Right cardiac atrium (tissue), 5 donors: ENCODE results near the gene MMP19. TPM values are rescaled to one million over a fixed set of nuclear protein-coding genes. Genes with fewer than 3 reads are reported as not detected.

Experiments
- ATAC-seq, 2 donors: fragments of 200-7000 bp; cut with Tn5 transposase; one replicate each; pipeline versions ENCODE4 v1.8.0 to v1.9.1; 2020; ENCODE audit warnings: moderate library complexity in 2 of 2, mild to moderate bottlenecking in 1 of 2
- DNase-seq, 3 donors: peaks; one replicate each; pipeline ENCODE4 v3.0.0-alpha.2; 2020
- H3K27ac ChIP-seq: one replicate; pipeline ENCODE4 v1.5.1; 2013; ENCODE audit warnings: mild to moderate bottlenecking, low read length, control low read depth, moderate library complexity
- H3K27me3 ChIP-seq: one replicate; pipeline ENCODE4 v1.6.1; 2013; ENCODE audit not compliant: control insufficient read depth, insufficient read depth
- H3K4me1 ChIP-seq: one replicate; pipeline ENCODE4 v1.6.1; 2013; ENCODE audit warnings: low read length; ENCODE audit not compliant: control insufficient read depth, insufficient read depth
- H3K4me3 ChIP-seq: one replicate; pipeline ENCODE4 v1.5.1; 2013; ENCODE audit warnings: low read length, control low read depth
- H3K9me3 ChIP-seq: one replicate; pipeline ENCODE4 v1.6.1; 2013; ENCODE audit warnings: low read length; ENCODE audit not compliant: control insufficient read depth
- WGBS: extraction: QIAGEN DNeasy Blood & Tissue Kit; methylation state at CpG from one replicate; pipeline ENCODE4 v1.1.7; 2013; 5-methylcytosine and 5-hydroxymethylcytosine counted together
- intact Hi-C, 4 donors: fragments of 100-400 bp; cut with DNase I; formaldehyde crosslinking; loops; one replicate each; pipeline versions ENCODE4 v1.11.0 to v1.14.0; 2022 to 2023
- polyA plus RNA-seq: library from polyadenylated mRNA; stranded (reverse); fragments of 200-250 nt; gene quantifications from one replicate; pipeline ENCODE4 v1.2.3, GENCODE V29; 2013
- total RNA-seq, 4 donors: library from RNA; stranded (reverse); fragmentation: NEBNext Ultra II Directional; extraction: Animal tissue kit (Norgen Biotek cat#: 25700); gene quantifications; one replicate each; pipeline ENCODE4 v1.2.1, GENCODE V29; 2021
- donor health status: healthy with polysubstance abuse.
- donor health status: DM: no; HTN: yes; CAD: no.
- donor health status: DM: no; HTN: no; CAD: no.
- donor health status: DM: no; HTN: yes; CAD: no; lungs with severe emphysema.
- donor health status: DM: yes; HTN: yes; CAD: no.

The MMP19 gene
- total and polyA plus RNA-seq, 5 donors, result 3.1 to 21.2 (median 6.9) TPM

DNA sequence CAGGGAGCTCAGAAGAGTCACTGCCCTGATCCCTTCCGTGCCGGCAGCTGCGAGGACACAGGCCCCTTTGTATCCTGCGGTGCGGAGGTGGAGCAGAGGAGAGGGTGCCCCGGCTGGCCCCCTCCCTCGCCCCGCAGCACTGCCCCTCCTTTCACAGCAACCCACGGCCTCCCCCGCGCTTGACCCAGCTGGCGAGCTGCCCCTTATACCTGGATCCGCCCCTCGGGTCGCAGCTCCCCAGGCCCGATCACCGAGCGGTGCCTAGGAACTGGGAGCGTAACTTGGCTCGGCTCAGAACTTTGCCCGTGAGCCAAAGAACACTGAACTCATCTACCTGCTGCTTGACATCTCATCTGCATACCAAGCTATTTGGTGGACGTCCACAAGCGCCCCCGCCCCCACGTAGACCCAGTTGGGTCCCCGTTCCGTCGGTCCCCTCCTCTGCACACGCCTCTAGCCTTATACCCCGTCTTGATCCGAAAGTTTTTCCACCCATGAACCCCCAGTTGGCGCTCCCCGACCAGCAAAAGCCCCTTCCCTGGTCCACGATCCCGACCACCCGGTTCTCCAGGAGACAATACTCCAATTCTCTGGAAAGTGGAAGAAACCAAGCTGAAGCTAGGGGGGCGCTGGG, 12.7 kb downstream of the MMP19 start:
- under 1% methylated on average over 37 of the region's 37 CpGs for WGBS
- ATAC-seq, result peak; percentile 42 to 48
- peaks cover 17% of the 10 kb centered on the region for H3K4me1 ChIP-seq

DNA sequence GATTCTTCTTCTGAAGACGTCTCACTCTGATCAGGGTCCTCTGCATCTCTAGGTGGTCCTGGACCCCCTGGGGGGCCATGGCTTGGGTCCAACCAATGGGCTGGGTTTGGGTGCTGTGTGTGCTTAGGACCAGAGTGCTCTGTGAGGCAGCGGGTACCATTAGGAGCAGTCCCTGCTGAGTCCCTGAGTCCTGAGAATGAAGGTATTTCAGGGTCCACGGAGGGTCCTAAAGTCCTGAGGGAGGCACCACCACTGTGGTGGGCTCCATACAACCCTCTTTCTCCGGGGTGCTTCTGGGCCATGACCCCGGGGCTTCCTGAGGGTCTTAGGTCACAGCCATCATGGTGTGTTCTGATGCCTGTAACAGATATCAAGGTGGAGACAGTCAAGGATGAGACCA, 14.4 kb downstream of the MMP19 start:
- H3K4me1 ChIP-seq, result peaks cover 17% of the 10 kb centered on the region
- 84% methylated on average over 5 of the region's 5 CpGs for WGBS
- peak overlapping the region; percentile 56 for H3K4me3 ChIP-seq
- ATAC-seq, result no peak
- no peaks in the 10 kb centered on the region for H3K27me3 ChIP-seq
- H3K9me3 ChIP-seq, result no peaks in the 10 kb centered on the region
- DNase-seq, result no peak
- intact Hi-C loops, result loop anchor here in 1 of 4 donors (10.0 kb wide), 1 partner anchor 106 kb away; the partner anchor contains the start of gene DGKA
- H3K27ac ChIP-seq, result peak overlapping the region; percentile 15

More for the DNA sequence above, 12.7 kb downstream of the MMP19 start:
- Histone ChIP-seq H3K9me3 (no peaks in the 10 kb centered on the region), H3K4me3 (peak overlapping the region; percentile 81), H3K27me3 (no peaks in the 10 kb centered on the region), H3K27ac (peak overlapping the region; percentile 92)
- DNase-seq, result peak; percentile 59 to 81 (median 77)
- intact Hi-C loops, result loop anchor here (5.0 to 10.0 kb wide), 3 partner anchors 92 to 105 kb away; partner anchors contain the start of genes DGKA (in 2 of the 4) and PYM1 (in 1 of the 4)

DNA sequence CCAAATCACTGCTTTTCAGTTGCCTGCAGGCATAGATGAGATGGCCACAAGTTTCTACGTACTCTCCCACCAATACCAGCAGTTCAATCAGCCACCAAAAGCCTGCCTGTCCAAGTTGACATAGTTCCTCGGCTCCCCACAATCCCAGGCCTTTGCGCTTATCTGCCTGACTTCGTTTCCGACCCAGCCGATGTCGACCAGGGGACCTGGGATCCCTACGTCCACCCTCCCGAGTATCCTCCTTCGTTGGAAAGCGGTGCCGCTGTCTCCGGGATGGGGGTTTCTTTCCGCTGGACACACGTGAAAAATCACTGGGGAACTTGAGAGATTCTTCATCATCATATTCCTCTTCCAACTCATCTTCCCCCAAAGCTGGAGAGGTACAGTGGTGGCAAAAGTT, 14.9 kb downstream of the MMP19 start:
- Histone ChIP-seq H3K27ac (no peak overlapping the region), H3K4me1 (peaks cover 17% of the 10 kb centered on the region), H3K9me3 (no peaks in the 10 kb centered on the region), H3K27me3 (no peaks in the 10 kb centered on the region), H3K4me3 (no peak overlapping the region)
- no peak for ATAC-seq
- 89% methylated on average over 15 of the region's 15 CpGs for WGBS
- DNase-seq, result no peak
- intact Hi-C loops, result loop anchor here in 1 of 4 donors (10.0 kb wide), 1 partner anchor 107 kb away; the partner anchor contains the start of gene DGKA

DNA sequence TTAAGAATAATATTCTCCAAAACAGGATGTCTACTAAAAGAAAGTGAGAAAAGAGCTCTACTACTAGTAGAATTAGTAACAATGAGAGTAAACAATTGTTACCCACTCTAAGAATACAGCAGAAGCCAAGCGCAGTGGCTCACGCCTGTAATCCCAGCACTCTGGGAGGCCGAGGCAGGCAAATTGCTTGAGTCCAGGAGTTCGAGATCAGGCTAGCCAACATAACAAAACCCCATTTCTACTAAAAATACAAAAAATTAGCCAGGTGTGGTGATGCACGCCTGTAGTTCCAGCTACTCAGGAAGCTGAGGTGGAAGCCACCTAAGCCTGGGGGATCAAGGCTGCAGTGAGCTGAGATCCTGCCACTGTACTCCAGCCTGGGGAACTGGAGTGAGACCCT, 18.0 kb downstream of the MMP19 start:
- Histone ChIP-seq H3K9me3 (no peaks in the 10 kb centered on the region), H3K27ac (no peak overlapping the region), H3K4me3 (no peak overlapping the region), H3K27me3 (no peaks in the 10 kb centered on the region), H3K4me1 (peaks cover 15% of the 10 kb centered on the region)
- DNase-seq (no peak), ATAC-seq (no peak)
- intact Hi-C loops, result loop anchor here in 1 of 4 donors (10.0 kb wide), 1 partner anchor 110 kb away; the partner anchor contains the start of gene DGKA
- 90% methylated on average over 5 of the region's 5 CpGs for WGBS

DNA sequence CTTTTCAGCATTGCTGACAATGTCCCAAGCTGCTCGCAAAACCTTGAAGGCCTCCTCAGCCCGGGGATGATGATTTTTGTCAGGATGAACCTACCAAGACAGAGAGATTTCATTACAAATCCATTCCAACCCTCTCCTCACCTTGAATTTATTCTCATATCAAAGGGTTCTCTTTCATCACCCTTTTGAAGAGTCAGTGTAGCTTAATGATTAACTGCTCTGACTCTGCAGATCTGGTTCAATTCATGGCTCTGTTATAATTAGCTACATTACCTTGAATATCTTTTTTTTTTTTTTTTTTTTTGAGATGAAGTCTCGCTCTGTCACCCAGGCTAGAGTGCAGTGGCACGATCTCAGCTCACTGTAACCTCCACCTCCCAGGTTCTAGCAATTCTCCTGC, 19.3 kb downstream of the MMP19 start:
- Histone ChIP-seq H3K4me3 (no peak overlapping the region), H3K9me3 (no peaks in the 10 kb centered on the region), H3K27ac (no peak overlapping the region), H3K4me1 (peaks cover 10% of the 10 kb centered on the region), H3K27me3 (no peaks in the 10 kb centered on the region)
- 89% methylated on average over 4 of the region's 4 CpGs for WGBS
- intact Hi-C loops, result loop anchor here in 1 of 4 donors (10.0 kb wide), 1 partner anchor 111 kb away; the partner anchor contains the start of gene DGKA
- ATAC-seq (no peak), DNase-seq (no peak)

GRCh38 chr12:55822228-55822627, 20.5 kb downstream of the MMP19 start:
- DNase-seq, result peak in 1 of 3 donors; percentile 46
- no peaks in the 10 kb centered on the region for H3K9me3 ChIP-seq
- no peak for ATAC-seq
- no peak overlapping the region for H3K27ac ChIP-seq
- H3K4me1 ChIP-seq, result peaks cover 4% of the 10 kb centered on the region
- no peak overlapping the region for H3K4me3 ChIP-seq
- intact Hi-C loops, result loop anchor here in 1 of 4 donors (10.0 kb wide), 1 partner anchor 113 kb away; the partner anchor contains the start of gene DGKA
- WGBS, result 45% methylated on average over 6 of the region's 6 CpGs
- no peaks in the 10 kb centered on the region for H3K27me3 ChIP-seq

- WGBS, result 78% methylated on average over 1 of the region's 1 CpG
- intact Hi-C loops, result loop anchor here in 1 of 4 donors (10.0 kb wide), 1 partner anchor 114 kb away; the partner anchor contains the start of gene DGKA
- H3K4me1 ChIP-seq, result no peaks in the 10 kb centered on the region
- no peaks in the 10 kb centered on the region for H3K27me3 ChIP-seq
- H3K27ac ChIP-seq, result no peak overlapping the region
- DNase-seq (no peak), ATAC-seq (no peak)
- H3K9me3 ChIP-seq, result no peaks in the 10 kb centered on the region
- no peak overlapping the region for H3K4me3 ChIP-seq
These were observed 22.1 kb downstream of the MMP19 start for GRCh38 chr12:55820679-55821078.

- Histone ChIP-seq H3K27me3 (no peaks in the 10 kb centered on the region), H3K4me3 (no peak overlapping the region), H3K9me3 (no peaks in the 10 kb centered on the region), H3K4me1 (no peaks in the 10 kb centered on the region), H3K27ac (no peak overlapping the region)
- WGBS, result 75% methylated on average over 6 of the region's 6 CpGs
- intact Hi-C loops, result loop anchor here in 1 of 4 donors (5.0 kb wide), 1 partner anchor 108 kb away; the partner anchor contains the start of gene PYM1
- DNase-seq (no peak), ATAC-seq (no peak)
These were observed 23.9 kb downstream of the MMP19 start for GRCh38 chr12:55818886-55819285.

DNA sequence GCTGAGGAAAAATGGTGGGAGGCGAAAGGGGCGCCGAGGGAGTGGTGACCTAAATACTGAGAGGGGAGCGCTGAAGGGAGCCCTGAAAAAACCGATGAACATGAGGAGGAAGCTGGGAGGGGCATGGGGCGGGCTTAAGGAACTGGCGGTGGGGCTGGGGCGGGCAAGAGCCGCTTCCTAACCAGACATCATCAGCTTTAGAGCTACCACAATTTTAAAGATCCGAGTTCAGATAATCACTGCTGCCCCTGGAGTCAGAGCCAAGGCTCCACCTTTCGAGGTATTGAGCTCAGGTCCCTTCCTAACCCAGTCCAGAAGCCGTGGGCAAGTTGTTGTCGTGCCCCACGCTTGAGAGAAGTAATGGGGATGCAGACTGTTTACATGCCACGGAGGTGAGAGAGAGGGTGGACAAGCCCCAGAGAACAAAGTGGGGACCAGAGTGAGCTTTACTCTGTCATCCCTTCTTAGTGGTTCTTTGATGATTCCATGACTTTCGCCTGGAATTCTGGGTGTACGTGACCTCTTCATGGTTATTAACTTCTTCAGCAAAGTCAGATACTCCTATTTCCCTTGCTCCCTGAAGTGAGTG, 24.5 kb downstream of the MMP19 start:
- DNase-seq, result no peak
- H3K4me1 ChIP-seq, result no peaks in the 10 kb centered on the region
- peak overlapping the region; percentile 69 for H3K27ac ChIP-seq
- intact Hi-C loops, result loop anchor here in 1 of 4 donors (5.0 kb wide), 1 partner anchor 109 kb away; the partner anchor contains the start of gene PYM1
- ATAC-seq, result peak; percentile 72 to 75
- H3K27me3 ChIP-seq, result no peaks in the 10 kb centered on the region
- H3K4me3 ChIP-seq, result peak overlapping the region; percentile 63
- H3K9me3 ChIP-seq, result no peaks in the 10 kb centered on the region
- under 1% methylated on average over 17 of the region's 17 CpGs for WGBS

DNA sequence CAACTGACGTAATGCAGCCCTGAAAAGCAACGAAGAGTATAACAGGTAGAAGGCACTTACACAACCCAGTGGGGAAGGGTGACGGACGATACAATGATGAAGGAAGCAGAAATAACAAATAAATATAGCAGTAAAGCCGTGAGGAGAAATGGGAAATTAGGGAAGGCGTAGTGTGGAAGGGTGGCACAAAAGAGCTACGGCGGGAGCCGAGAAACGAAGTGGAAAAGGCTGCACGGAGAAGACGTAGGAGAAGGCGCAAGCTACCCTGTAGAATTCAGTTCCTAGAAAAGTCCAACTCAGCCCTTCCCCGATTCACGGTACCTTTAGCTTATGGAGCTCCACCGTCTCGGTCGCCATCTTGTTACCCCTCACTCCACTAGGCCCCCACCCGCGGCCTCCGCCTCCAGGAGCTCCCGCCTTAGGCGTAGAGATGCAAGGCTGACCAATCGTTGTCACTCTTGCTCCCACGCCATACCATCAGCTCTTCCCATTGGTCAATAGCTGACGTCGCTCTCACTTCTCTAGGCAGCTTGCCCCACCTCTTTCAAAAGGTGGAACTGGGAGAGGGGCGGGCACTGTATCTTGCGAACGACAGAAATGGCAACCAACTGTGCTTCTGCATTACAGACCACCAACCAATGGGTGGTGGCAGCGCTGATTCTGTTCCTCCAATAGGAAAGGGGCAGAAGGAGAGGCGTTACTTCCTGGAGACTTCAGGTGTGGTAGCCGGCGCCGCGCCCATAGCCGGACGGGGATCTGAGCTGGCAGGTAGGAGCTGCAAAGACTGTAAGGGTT, 25.2 kb downstream of the MMP19 start, which contains the start of the genes ORMDL2 and SARNP:
Gene ORMDL2, plus strand, starts transcription at position 697 of the 795 bp plus-strand sequence. CDS start 959 bp downstream, outside the sequence.
Gene SARNP, minus strand, starts transcription at position 380 of the 795 bp plus-strand sequence. Its CDS starts 23 bp downstream, at position 357.
- H3K4me3 ChIP-seq, result peak within 1 kb of the TSS; percentile 84
- DNase-seq, result peak; percentile 95 to 98 (median 96)
- H3K9me3 ChIP-seq, result no peaks in the 10 kb centered on the region
- intact Hi-C loops, result loop anchor here in 1 of 4 donors (5.0 kb wide), 1 partner anchor 110 kb away; the partner anchor contains the start of gene PYM1
- no peaks in the 10 kb centered on the region for H3K4me1 ChIP-seq
- peak within 1 kb of the TSS; percentile 88 for H3K27ac ChIP-seq
- H3K27me3 ChIP-seq, result no peaks in the 10 kb centered on the region
- WGBS, result under 1% methylated on average over 38 of the region's 38 CpGs
- ATAC-seq, result peak; percentile 99
